ENCODE measurements around the gene SF3B4.

The SF3B4 gene

DNA sequence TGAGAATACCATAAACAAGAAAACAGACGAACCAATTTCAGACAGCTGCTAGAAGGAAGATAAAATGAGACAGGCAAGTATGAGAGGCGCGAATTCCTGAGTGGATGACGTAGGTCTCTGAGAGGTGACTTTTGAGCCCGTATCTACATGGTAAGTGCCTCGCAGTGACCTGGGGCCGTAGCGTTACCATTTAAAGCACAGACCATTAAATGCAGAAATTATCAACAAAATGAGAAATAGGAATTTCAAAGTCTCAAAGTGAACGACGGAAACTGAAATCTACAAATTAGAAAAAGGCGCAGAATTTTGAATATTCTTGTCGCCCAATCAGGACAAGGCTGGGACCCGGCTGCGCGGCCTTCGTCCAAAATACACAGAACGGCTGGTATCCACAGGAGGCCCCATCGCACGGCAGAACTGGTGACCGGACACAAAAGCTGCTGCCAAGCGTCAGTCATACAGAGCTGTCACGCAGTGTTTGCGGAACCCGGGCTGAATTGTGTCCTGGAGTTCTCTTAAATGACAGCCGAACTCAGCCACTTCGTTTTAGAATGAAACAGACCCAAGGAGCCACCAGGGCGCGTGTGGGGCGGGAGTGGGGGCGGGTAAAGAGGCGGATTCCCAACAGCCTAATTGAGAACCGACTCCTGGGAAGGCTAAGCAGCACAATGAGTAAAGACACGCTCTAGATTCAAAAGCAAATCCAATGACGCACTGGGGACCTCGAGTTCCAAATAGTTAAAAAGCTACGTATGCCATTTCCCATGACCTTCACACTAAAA, 42.1 kb downstream of the SF3B4 start:
- peak overlapping the region; percentile 52 for H3K4me3 ChIP-seq (ENCODE audit: control insufficient read depth, low read depth, low read length)
- no peak for DNase-seq (ENCODE audit: low read depth)
- peak; percentile 11 for TF ChIP-seq CTCF (IDR thresholded peaks at IDR 0.05; ENCODE audit: control insufficient read depth, insufficient read depth, low read depth, low read length, missing control alignments)

DNA sequence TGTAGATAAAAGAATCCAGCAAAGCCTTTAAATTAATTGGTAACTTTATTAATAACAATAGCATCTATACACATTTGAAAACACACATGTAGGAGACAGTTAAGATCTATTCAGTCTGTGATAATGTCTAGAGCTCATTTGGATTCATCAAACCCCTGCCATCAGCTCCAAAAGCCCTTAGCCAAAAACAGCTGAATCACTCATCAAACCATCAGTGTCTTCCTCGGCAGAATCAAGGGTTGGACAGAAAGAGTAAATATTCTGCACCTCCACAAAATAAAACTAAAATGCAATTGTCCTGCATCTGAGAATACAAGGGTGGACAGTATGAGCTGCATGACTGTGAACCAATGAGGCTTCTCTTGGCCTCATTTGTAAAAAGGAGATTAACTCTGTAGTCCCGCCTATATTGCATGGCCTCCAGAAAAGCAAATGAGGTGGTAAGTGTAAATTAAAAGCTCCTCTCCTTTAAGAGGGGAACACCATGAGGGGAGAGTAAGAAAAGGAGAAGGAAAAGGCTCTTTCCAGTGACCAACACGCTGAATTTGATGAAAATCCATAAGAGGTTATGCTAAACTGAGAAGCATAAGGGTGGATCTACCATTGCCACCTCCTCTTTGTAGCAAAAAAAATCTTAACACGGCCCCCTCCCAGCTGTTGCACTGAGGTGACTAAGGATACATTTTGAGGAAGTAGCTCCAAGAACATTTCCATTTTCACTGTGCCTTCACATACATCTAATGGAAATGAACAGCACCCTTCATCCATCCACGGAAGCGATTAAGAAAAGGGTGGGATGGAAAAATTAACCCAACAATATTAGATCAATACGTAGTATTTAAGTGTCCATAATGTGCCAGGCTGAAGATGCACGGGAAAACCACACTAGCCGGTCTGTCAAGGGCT, 42.9 kb downstream of the SF3B4 start:
- no peak for DNase-seq (ENCODE audit: low read depth)
- no peak for TF ChIP-seq CTCF (IDR thresholded peaks at IDR 0.05; ENCODE audit: control insufficient read depth, insufficient read depth, low read depth, low read length, missing control alignments)
- H3K4me3 ChIP-seq (ENCODE audit: control insufficient read depth, low read depth, low read length), result peak overlapping the region; percentile 52

DNA sequence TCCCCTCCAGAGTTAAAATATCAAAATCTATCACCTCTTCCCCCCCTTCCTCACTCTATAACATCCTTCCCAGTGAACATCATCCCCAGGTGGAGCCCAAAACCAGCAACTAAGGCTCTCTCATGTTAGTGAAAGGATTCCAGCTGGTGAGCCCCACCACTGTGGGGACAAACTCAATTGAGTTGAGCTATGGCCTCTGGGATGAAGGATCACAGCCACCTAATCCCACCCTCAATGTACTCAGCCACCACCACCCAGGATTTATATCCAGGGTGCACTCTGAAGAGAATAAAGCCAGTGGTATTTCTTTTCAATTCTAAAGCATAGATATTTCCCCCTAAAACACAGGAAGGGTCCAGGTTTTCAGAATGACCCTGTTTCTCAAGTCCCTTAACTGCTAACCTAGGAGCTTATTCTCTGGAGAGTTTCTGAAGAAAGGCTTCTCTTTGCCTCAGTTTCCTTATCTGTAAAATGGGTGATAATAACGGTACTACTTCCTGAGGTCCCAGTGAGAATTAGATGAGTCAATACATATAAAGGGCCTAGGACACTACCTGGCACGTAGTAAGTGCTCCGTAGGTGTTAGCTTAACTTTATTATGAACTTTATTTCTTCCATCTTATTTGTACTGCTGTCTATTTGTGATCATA, 43.9 kb downstream of the SF3B4 start:
- no peak for DNase-seq (ENCODE audit: low read depth)
- no peak overlapping the region for H3K4me3 ChIP-seq (ENCODE audit: control insufficient read depth, low read depth, low read length)
- no peak for TF ChIP-seq CTCF (IDR thresholded peaks at IDR 0.05; ENCODE audit: control insufficient read depth, insufficient read depth, low read depth, low read length, missing control alignments)

DNA sequence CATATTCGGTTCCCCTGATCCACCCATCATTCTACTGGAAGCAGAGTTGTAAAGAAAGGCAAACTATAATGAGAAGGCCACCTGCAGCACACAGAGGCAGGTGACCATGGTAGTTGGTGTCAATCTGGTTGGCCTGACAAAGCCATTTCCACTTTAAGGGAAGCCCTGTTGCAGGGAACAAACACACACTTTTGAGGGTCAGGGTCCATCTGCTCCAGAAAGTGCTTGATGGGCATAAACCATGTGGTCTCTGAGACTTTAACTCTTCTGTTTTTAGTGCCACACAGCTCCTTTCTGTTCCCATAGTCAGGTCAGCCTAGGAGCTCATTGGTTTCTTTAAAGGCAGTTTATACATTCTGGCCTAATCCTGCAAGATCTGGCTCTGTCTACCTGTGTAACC, 45.7 kb downstream of the SF3B4 start:
- DNase-seq (ENCODE audit: low read depth), result no peak
- no peak for TF ChIP-seq CTCF (IDR thresholded peaks at IDR 0.05; ENCODE audit: control insufficient read depth, insufficient read depth, low read depth, low read length, missing control alignments)
- H3K4me3 ChIP-seq (ENCODE audit: control insufficient read depth, low read depth, low read length), result no peak overlapping the region

GRCh38 chr1:149879556-149879955, 48.0 kb downstream of the SF3B4 start:
- no peak for TF ChIP-seq CTCF (IDR thresholded peaks at IDR 0.05; ENCODE audit: control insufficient read depth, insufficient read depth, low read depth, low read length, missing control alignments)
- H3K4me3 ChIP-seq (ENCODE audit: control insufficient read depth, low read depth, low read length), result no peak overlapping the region
- DNase-seq (ENCODE audit: low read depth), result no peak

- TF ChIP-seq CTCF (IDR thresholded peaks at IDR 0.05; ENCODE audit: control insufficient read depth, insufficient read depth, low read depth, low read length, missing control alignments), result no peak
- no peak for DNase-seq (ENCODE audit: low read depth)
- no peak overlapping the region for H3K4me3 ChIP-seq (ENCODE audit: control insufficient read depth, low read depth, low read length)
Observed at GRCh38 chr1:149877211-149877946, 50.2 kb downstream of the SF3B4 start.

Data from AG09309 (cell line).